ENCODE measurements around the gene LAMA4. TPM values are rescaled to one million over a fixed set of nuclear protein-coding genes. Genes with fewer than 3 reads are reported as not detected.

LAMA4 gene
- total RNA-seq, 1 experiment from 2014 or later: 1.1 TPM

GRCh38 chr6:112114577-112115223 is 139.7 kb downstream of the LAMA4 start:
- Histone ChIP-seq H3K14ac (ENCODE audit: insufficient read depth, low read length) (no peak overlapping the region), H3K79me1 (ENCODE audit: insufficient read depth, low read depth, low read length, poor library complexity, severe bottlenecking) (no peaks in the 10 kb centered on the region), H2BK5ac (ENCODE audit: insufficient read length, low read length) (no peak overlapping the region), H3K4ac (ENCODE audit: low read depth, low read length) (no peak overlapping the region), H3K4me1 (ENCODE audit: insufficient read depth, low read length) (no peaks in the 10 kb centered on the region), H4K8ac (replicated peaks; ENCODE audit: insufficient read length, low read depth, low read length) (no peak overlapping the region), H3K18ac (ENCODE audit: insufficient read length, low read depth, low read length) (no peak overlapping the region), H2BK20ac (ENCODE audit: low read depth, low read length, poor library complexity, severe bottlenecking) (no peak overlapping the region), H2AK5ac (ENCODE audit: insufficient read length, low read length) (no peak overlapping the region), H2AFZ (ENCODE audit: low read length) (no peak overlapping the region), H3K4me2 (ENCODE audit: insufficient read depth, insufficient read length, low read length) (no peak overlapping the region), H3T11ph (ENCODE audit: low read length) (no peak overlapping the region), H3K56ac (ENCODE audit: insufficient read length, low read depth, low read length) (no peak overlapping the region), H4K20me1 (ENCODE audit: control insufficient read depth, insufficient read depth, insufficient read length) (no peaks in the 10 kb centered on the region), H2BK120ac (ENCODE audit: low read depth, low read length, poor library complexity, severe bottlenecking) (no peak overlapping the region), H3K23ac (ENCODE audit: insufficient read length, low read depth, low read length) (no peak overlapping the region), H3K9me3 (ENCODE audit: control insufficient read depth, low read depth, low read length) (no peaks in the 10 kb centered on the region), H4K5ac (ENCODE audit: insufficient read length, low read depth, low read length) (no peak overlapping the region), H2BK12ac (ENCODE audit: insufficient read length, low read depth, low read length) (no peak overlapping the region), H2BK15ac (ENCODE audit: low read depth, low read length) (no peak overlapping the region), H3K79me2 (ENCODE audit: insufficient read depth, low read length) (no peaks in the 10 kb centered on the region), H3K27me3 (ENCODE audit: insufficient read depth, low read length) (no peaks in the 10 kb centered on the region), H4K91ac (ENCODE audit: insufficient read length, low read depth, low read length) (no peak overlapping the region), H3K9ac (ENCODE audit: extremely low read depth, insufficient read length, low read length) (no peak overlapping the region), H3K23me2 (ENCODE audit: insufficient read length, low read depth, low read length, poor library complexity, severe bottlenecking) (no peaks in the 10 kb centered on the region), H3K27ac (ENCODE audit: insufficient read length, low read depth, low read length) (no peak overlapping the region)
- Mint-ChIP-seq H3K36me3 (ENCODE audit: insufficient read depth in 1 of 3, low read depth in 3 of 3) (no peaks in the 10 kb centered on the region), H3K4me3 (no peak overlapping the region), H3K27ac (no peak overlapping the region), H3K27me3 (ENCODE audit: low read depth) (no peaks in the 10 kb centered on the region), H3K4me1 (no peaks in the 10 kb centered on the region), H3K9me3 (no peaks in the 10 kb centered on the region)
- TF ChIP-seq CTCF (conservative IDR thresholded peaks at IDR 0.05): no peak
- DNase-seq: no peak
- WGBS (ENCODE audit: extremely low coverage, insufficient read length, low lambda C conversion rate): no CpG with 5 or more reads among the region's 3 CpGs
